GM10266 (cell line): ENCODE results near the gene LGI2.

Source experiments
- DNase-seq: peaks from one replicate; pipeline ENCODE4 v3.0.0; 2012; ENCODE audit errors: extremely low spot score
- TF ChIP-seq, protein P1 (sequence below): IDR thresholded peaks from 2 replicates; pipeline ENCODE4 v1.5.1; 2012; ENCODE audit warnings: mild to moderate bottlenecking, low read depth; ENCODE audit not compliant: control insufficient read depth, insufficient read depth; ENCODE audit errors: missing control alignments

The LGI2 gene, protein sequence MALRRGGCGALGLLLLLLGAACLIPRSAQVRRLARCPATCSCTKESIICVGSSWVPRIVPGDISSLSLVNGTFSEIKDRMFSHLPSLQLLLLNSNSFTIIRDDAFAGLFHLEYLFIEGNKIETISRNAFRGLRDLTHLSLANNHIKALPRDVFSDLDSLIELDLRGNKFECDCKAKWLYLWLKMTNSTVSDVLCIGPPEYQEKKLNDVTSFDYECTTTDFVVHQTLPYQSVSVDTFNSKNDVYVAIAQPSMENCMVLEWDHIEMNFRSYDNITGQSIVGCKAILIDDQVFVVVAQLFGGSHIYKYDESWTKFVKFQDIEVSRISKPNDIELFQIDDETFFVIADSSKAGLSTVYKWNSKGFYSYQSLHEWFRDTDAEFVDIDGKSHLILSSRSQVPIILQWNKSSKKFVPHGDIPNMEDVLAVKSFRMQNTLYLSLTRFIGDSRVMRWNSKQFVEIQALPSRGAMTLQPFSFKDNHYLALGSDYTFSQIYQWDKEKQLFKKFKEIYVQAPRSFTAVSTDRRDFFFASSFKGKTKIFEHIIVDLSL

DNA sequence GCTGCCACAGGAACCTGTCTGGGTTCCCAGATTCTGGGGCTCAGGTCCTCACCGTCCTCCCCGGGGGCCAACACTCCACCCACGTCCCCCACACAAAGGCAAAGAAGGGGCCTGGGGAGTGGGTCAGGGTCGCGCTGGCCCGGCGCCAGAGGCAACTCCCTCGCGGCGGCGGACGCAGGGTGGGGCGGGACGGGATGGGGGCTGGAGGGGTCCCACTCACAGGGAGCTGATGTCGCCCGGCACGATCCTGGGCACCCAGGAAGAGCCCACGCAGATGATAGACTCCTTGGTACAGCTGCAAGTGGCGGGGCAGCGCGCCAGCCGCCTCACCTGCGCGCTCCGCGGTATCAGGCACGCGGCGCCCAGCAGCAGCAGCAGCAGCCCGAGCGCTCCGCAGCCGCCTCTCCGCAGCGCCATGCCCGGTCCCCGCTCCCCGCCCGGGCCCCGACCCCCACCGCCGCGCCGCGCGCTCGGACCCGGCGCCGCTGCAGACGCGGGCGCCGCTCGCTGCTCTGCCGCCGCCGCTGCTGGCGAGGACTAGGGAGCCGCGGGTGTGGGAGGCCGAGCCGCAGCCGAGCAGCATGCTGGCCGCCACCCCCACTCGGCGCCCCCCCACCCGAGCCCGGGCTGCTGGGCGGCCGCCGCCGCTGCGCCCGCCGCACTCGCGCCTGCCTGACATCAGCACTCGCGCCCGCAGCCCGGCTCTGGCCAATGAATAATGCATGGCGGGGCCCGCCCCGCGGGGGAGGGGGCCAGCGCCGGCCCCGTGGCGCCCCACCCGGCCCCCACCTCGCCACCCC is at the start of gene LGI2:
LGI2 (minus strand) TSS at position 670 of the 800 bp plus-strand sequence; CDS start at position 417, 253 bp downstream.
- TF ChIP-seq, protein P1, sequence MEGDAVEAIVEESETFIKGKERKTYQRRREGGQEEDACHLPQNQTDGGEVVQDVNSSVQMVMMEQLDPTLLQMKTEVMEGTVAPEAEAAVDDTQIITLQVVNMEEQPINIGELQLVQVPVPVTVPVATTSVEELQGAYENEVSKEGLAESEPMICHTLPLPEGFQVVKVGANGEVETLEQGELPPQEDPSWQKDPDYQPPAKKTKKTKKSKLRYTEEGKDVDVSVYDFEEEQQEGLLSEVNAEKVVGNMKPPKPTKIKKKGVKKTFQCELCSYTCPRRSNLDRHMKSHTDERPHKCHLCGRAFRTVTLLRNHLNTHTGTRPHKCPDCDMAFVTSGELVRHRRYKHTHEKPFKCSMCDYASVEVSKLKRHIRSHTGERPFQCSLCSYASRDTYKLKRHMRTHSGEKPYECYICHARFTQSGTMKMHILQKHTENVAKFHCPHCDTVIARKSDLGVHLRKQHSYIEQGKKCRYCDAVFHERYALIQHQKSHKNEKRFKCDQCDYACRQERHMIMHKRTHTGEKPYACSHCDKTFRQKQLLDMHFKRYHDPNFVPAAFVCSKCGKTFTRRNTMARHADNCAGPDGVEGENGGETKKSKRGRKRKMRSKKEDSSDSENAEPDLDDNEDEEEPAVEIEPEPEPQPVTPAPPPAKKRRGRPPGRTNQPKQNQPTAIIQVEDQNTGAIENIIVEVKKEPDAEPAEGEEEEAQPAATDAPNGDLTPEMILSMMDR = no peak
- DNase-seq = peak; percentile 44

DNA sequence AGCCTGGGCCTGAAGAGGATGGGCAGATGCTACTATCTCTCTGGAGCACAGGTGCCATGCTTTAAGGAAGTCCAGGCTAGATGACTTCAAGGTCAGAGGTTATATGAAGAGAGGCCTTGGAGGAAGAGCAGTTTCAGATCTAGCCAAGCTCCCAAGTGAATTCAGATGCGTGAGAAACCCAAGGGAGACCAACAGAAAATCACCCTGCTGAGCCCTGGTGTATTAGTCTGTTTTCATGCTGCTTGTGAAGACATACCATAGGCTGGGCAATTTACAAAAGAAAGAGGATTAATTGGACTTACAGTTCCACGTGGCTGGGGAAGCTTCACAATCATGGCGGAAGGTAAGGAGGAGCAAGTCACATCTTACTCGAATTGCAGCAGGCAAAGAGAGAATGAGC is 47.8 kb upstream of the LGI2 start:
- TF ChIP-seq, protein P1 = no peak
- no peak for DNase-seq

DNA sequence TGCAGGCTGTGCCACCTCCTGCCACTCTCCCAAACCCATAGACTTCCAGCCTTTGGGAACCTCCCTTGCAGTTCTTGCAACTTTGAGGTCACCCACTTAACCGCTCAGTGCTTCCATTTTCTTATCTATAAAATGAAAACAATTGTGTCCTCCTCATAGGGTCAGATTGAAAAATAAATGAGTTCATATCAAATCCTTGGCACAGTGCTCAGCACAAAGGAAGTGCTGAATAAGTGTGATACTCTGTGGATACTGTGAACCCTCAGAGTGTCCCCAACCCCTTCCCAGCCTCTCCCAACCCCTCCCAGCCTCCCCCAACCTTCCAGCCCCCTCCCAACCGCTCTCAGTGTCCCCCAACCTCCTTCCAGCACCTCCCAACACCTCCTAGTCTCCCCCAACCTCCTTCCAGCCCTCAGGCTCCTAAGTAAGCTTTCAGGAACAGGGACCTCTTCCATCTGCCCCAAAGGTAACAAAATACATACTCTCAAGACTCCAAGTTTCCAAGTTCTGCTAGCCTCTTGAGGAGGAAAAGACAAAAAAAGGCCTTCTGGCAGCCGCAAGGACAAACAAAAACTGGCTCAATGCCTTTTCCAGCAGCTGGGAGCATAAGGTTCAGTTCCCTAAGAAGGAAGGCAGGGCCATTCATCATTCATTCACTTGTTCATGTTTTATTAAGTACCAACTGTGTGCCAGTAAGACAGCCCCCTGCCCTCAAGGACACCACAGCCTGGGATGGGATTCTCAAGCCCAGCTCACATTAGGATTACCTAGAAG is 46.1 kb upstream of the LGI2 start:
- no peak for DNase-seq
- TF ChIP-seq, protein P1 = no peak

DNA sequence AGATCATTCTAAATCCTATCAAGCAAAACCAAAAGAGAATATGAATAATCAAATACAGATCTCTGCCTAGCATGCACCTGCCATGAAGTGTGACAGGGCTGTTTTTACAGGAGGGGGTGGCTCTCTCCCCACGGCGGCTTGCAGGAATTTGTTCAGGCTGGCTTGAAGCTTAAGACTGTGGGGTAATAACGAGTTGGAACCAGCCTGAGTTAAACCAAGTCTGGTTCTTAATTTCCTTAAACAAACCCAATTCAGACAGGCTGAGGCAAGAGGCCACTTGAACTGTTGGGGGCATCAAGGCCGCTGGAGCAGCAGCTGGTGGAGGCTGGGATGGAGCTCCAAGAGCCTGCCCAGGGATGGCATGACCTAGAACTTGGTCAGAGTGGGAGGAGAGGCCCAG is 45.1 kb upstream of the LGI2 start:
- DNase-seq = no peak
- TF ChIP-seq, protein P1 = no peak

DNA sequence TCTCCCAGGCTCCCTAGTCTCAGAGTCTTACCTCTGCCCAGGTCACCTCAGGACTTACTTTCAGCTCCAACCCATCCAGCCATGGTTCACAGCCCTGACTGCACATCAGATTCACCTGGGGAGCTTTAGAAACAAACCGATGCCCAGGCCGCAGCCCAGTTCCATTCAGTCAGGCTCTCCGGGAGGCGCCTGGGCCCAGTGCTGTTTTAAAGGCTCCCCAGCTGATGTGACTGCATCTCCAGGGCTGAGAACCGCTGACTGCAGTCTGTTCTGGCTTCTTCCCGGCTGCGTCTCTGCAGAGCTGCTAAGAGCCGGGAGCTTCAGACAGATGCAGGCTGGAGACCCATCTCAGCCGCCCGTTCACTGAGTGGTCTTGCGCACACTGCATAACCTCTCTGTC is 44.4 kb upstream of the LGI2 start:
- no peak for DNase-seq
- TF ChIP-seq, protein P1 = no peak

DNA sequence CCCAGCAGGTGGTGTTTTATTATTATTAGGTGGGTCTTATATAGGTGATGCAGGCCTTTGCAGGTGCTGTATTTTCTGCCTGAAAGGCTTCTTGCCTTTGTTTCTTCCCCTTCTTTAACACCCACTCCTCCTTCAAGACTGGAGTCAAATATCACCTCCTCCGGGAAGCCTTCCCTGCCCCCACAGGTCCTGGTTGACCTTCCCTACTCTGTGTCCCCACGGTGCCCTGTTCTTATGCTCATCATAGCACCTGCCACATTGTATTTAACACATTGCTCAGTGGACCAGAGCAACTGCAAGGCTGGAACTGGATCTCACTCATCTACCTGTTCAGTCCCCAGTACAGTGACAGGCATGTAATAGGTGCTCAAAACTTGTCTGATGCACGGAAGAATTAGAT is 39.8 kb upstream of the LGI2 start:
- TF ChIP-seq, protein P1 = no peak
- DNase-seq = no peak
